Measurements from ENCODE around the gene RNASEH1. TPM values are rescaled to one million over a fixed set of nuclear protein-coding genes. Genes with fewer than 3 reads are reported as not detected.
A peak's percentile ranks its signal among the peaks of the same experiment; 100 is the strongest.
"Not testable (repeated sequence)": the region's sequence is repeated elsewhere in the genome, so short reads cannot be mapped to it uniquely, and the experiment has no call there.

Gene RNASEH1
- polyA plus RNA-seq, 4 donors: 5.1 to 16.4 (median 9.6) TPM

DNA sequence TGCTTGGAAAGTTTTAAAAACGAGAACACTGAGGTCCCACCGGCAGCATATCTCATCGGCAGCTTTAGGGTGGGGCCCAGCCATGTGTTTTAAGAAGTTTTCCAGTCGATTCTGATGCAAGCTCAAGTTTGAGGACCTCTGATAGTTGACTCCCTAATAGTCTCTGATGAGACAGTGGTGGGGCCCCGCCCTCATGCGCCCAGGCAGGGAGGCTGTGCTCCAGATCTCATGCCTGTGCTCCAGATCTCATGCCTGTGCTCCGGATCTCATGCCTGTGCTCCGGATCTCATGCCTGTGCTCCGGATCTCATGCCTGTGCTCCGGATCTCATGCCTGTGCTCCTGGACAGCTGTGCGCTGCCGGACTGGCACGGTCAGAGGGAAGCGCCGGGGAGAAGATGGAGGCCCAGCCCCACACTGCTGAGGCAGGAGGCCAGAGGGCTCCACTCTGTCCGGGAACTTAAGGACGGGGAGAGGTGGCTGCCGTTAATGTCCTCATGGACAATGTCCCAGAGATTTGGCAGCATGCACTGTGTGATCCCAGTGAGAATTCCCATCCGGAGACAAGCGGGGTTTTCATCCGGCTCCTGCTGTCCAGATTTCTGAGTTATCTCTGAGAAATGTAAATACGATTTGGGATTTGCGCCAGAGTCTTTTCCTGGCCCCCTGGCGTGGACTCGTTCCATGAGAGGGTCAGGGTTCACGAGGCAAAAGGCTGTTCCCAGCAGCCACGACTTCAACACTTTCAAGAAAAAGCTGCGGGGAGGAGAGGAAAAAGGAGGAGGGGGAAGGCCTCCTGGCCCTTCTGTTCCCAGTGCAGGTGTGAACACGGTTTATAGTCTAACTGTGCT, 27.4 kb upstream of the RNASEH1 start:
- Histone ChIP-seq H3K27me3 (ENCODE audit: control insufficient read depth in 3 of 3, insufficient read depth in 3 of 3, low read length in 3 of 3) (no peaks in the 10 kb centered on the region), H3K9me3 (ENCODE audit: control insufficient read depth in 2 of 2, insufficient read depth in 1 of 2, low read depth in 1 of 2, low read length in 1 of 2) (no peaks in the 10 kb centered on the region), H3K27ac (ENCODE audit: low read depth in 1 of 3, low read length in 2 of 3) (peak overlapping the region; percentile 28 to 58 (median 57)), H3K4me1 (ENCODE audit: control insufficient read depth in 3 of 3, insufficient read depth in 2 of 3, low read depth in 1 of 3, low read length in 2 of 3) (peaks cover 0 to 15% (median 0%) of the 10 kb centered on the region in 3 donors), H3K36me3 (ENCODE audit: control insufficient read depth in 3 of 3, insufficient read depth in 2 of 3, low read depth in 1 of 3, low read length in 3 of 3) (peaks cover 3 to 35% (median 7%) of the 10 kb centered on the region in 3 donors), H3K4me3 (ENCODE audit: low read depth in 1 of 3, low read length in 3 of 3) (peak overlapping the region in 1 of 3 donors; percentile 13)
- WGBS, 3 donors: 24 to 36% (median 29%) methylated on average over 29 of the region's 29 CpGs
- DNase-seq: peak; percentile 30 to 50
- no peak for FAIRE-seq

DNA sequence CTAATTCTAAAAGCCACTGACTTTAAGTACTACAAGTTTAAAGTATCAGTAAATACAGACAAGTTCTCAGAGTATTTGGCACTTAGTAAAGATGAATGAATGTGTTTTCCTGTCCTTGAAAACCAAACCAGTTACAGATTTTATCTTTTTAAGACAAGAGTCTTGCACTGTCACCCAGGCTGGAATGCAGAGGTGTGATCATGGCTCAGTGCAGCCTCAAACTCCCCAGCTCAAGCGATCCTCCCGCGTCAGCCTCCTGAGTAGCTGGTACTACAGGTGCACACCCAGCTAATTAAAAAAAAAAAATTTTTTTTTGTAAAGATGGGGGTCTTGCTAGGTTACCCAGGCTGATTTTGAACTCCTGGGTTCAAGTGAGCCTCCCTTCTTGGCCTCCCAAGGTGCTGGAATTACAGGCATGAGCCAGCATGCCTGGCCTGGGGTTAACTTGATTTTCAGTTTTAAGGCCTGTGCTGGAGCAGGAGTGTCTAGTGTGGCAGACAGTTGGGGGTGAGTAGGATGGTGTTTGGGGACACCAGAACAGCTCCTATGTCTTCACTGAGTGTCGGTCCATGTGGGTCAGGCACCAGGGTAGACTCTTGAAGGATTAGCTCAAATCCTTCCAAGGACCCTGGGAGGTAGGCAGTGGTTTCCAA, 26.6 kb upstream of the RNASEH1 start:
- 42 to 70% (median 43%) methylated on average over 4 of the region's 4 CpGs for WGBS, 3 donors
- H3K27me3 ChIP-seq (ENCODE audit: control insufficient read depth in 3 of 3, insufficient read depth in 3 of 3, low read length in 3 of 3): no peaks in the 10 kb centered on the region
- H3K4me1 ChIP-seq (ENCODE audit: control insufficient read depth in 3 of 3, insufficient read depth in 2 of 3, low read depth in 1 of 3, low read length in 2 of 3): peaks cover 0 to 15% (median 0%) of the 10 kb centered on the region in 3 donors
- no peak overlapping the region for H3K4me3 ChIP-seq (ENCODE audit: low read depth in 1 of 3, low read length in 3 of 3)
- H3K36me3 ChIP-seq (ENCODE audit: control insufficient read depth in 3 of 3, insufficient read depth in 2 of 3, low read depth in 1 of 3, low read length in 3 of 3): peaks cover 8 to 40% (median 14%) of the 10 kb centered on the region in 3 donors
- DNase-seq (no peak), FAIRE-seq (no peak)
- H3K9me3 ChIP-seq (ENCODE audit: control insufficient read depth in 2 of 2, insufficient read depth in 1 of 2, low read depth in 1 of 2, low read length in 1 of 2): no peaks in the 10 kb centered on the region
- H3K27ac ChIP-seq (ENCODE audit: low read depth in 1 of 3, low read length in 2 of 3): peak overlapping the region in 2 of 3 donors; percentile 57 to 58

DNA sequence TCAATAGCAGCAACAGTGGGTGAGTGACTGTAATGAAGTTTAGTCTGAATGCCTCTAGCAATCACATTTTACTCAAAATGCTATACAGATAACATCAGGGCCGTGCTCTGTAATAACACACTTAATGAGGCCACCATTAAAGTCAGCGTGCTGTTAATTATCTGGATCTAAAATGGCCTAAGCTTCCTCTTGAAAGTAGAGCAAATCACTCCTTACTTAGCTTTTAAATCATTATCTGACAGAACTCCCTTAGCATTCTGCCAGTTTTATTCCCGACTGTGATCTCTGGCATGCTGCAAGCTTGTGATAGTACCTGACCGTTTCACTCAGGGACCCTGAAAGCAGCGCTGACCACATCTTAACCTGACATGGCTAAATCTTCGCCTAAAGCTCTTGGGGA, 25.9 kb upstream of the RNASEH1 start:
- Histone ChIP-seq H3K36me3 (ENCODE audit: control insufficient read depth in 3 of 3, insufficient read depth in 2 of 3, low read depth in 1 of 3, low read length in 3 of 3) (peaks cover 8 to 40% (median 19%) of the 10 kb centered on the region in 3 donors), H3K27me3 (ENCODE audit: control insufficient read depth in 3 of 3, insufficient read depth in 3 of 3, low read length in 3 of 3) (no peaks in the 10 kb centered on the region), H3K27ac (ENCODE audit: low read depth in 1 of 3, low read length in 2 of 3) (peak overlapping the region in 2 of 3 donors; percentile 4 to 13), H3K4me1 (ENCODE audit: control insufficient read depth in 3 of 3, insufficient read depth in 2 of 3, low read depth in 1 of 3, low read length in 2 of 3) (peaks cover 0 to 15% (median under 1%) of the 10 kb centered on the region in 3 donors), H3K4me3 (ENCODE audit: low read depth in 1 of 3, low read length in 3 of 3) (no peak overlapping the region), H3K9me3 (ENCODE audit: control insufficient read depth in 2 of 2, insufficient read depth in 1 of 2, low read depth in 1 of 2, low read length in 1 of 2) (no peaks in the 10 kb centered on the region)
- DNase-seq (no peak), FAIRE-seq (no peak)
- 63 to 72% (median 71%) methylated on average over 6 of the region's 6 CpGs for WGBS, 3 donors

DNA sequence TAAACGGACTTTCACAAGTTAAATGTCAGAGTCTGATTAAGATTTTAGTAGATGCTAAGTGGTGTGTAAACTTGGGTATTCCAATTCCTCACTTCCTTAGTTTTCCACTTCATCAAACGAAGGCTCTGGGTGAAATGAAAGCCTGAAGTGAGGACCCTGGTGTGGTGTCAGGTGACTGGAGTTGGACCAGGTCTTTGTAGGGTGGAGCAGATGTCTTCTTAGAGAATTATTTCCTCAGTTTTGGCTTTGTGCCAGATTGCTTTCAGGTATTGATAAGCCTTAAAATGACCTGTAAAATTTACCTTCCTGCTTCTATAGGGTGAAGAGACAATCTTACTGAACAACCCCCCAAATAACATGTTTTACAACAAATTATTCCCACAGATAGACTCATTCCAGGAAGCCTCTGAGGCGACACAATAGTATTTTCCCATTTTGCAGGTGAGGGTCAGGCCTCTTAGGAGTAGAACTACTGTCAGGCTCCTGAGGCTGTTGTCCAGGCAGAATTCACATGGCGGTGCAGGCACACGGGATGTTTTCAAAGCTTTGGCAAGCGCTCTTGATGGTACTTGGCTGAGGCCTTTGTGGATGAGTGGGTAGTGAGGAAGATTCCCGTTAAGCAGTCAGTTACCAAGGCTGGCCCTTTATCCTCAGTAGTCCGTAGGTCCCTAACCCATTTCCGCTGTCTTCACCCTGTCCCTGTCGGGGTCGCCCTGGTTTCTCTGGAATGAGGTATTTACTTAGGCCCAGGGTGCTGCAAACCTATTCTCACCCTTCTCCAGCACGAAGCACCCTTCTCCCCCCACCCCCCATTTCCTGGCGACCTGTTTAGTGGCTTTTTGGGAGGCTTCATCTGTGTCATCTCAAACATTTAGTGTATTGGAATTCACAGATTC, 23.5 kb upstream of the RNASEH1 start:
- Histone ChIP-seq H3K4me1 (ENCODE audit: control insufficient read depth in 3 of 3, insufficient read depth in 2 of 3, low read depth in 1 of 3, low read length in 2 of 3) (peaks cover 2 to 16% (median 11%) of the 10 kb centered on the region in 3 donors), H3K9me3 (ENCODE audit: control insufficient read depth in 2 of 2, insufficient read depth in 1 of 2, low read depth in 1 of 2, low read length in 1 of 2) (no peaks in the 10 kb centered on the region), H3K27ac (ENCODE audit: low read depth in 1 of 3, low read length in 2 of 3) (no peak overlapping the region), H3K4me3 (ENCODE audit: low read depth in 1 of 3, low read length in 3 of 3) (no peak overlapping the region), H3K36me3 (ENCODE audit: control insufficient read depth in 3 of 3, insufficient read depth in 2 of 3, low read depth in 1 of 3, low read length in 3 of 3) (peaks cover 9 to 40% (median 31%) of the 10 kb centered on the region in 3 donors), H3K27me3 (ENCODE audit: control insufficient read depth in 3 of 3, insufficient read depth in 3 of 3, low read length in 3 of 3) (no peaks in the 10 kb centered on the region)
- WGBS, 3 donors: 82 to 87% (median 85%) methylated on average over 13 of the region's 13 CpGs
- FAIRE-seq: no peak
- DNase-seq: peak in 1 of 2 donors; percentile 30

DNA sequence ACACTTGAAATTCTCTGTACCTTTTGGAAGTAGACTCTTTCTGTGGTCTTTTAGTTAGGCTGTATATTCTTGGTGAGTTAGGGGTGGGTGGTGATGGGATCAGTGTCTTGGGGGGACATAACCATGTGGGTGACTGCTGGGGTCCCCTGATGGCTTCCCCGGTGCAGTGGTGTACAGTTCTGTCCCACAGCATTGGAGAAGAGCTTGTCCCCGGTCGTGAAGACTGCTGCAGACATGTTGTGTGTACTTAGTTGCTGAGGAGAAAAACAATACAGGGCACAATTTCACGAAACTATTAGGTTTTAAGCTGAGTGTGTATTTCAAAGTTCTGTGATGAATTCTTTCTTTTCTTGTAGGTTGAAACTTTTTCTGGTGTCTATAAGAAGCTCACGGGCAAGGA, 22.3 kb upstream of the RNASEH1 start:
- H3K27ac ChIP-seq (ENCODE audit: low read depth in 1 of 3, low read length in 2 of 3): no peak overlapping the region
- H3K4me1 ChIP-seq (ENCODE audit: control insufficient read depth in 3 of 3, insufficient read depth in 2 of 3, low read depth in 1 of 3, low read length in 2 of 3): peaks cover 2 to 12% (median 8%) of the 10 kb centered on the region in 3 donors
- peaks cover 11 to 37% (median 33%) of the 10 kb centered on the region in 3 donors for H3K36me3 ChIP-seq (ENCODE audit: control insufficient read depth in 3 of 3, insufficient read depth in 2 of 3, low read depth in 1 of 3, low read length in 3 of 3)
- no peaks in the 10 kb centered on the region for H3K9me3 ChIP-seq (ENCODE audit: control insufficient read depth in 2 of 2, insufficient read depth in 1 of 2, low read depth in 1 of 2, low read length in 1 of 2)
- 79% methylated on average over 5 of the region's 5 CpGs for WGBS, 3 donors
- DNase-seq (no peak), FAIRE-seq (no peak)
- no peaks in the 10 kb centered on the region for H3K27me3 ChIP-seq (ENCODE audit: control insufficient read depth in 3 of 3, insufficient read depth in 3 of 3, low read length in 3 of 3)
- H3K4me3 ChIP-seq (ENCODE audit: low read depth in 1 of 3, low read length in 3 of 3): no peak overlapping the region

DNA sequence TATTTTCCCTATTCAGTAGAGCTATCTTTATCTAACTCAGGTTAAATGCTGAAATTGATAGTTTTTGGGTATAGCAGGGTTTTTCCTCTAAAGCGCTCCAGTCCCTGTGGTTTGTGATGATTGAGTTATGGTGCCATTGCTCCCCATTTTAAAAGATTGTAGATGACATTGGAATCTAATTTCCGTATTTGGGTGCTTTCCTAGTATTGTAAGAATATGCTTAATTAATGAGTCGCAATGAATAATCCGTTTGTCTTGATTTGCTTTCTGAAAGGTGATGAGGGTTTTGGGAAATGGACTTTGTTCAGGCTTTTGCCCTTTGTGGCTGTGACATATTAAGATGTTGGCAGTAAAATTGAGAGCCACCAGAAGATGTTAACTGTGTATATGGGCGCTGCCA, 20.9 kb upstream of the RNASEH1 start:
- FAIRE-seq (no peak), DNase-seq (no peak)
- Histone ChIP-seq H3K27ac (ENCODE audit: low read depth in 1 of 3, low read length in 2 of 3) (peak overlapping the region in 1 of 3 donors; percentile 17), H3K9me3 (ENCODE audit: control insufficient read depth in 2 of 2, insufficient read depth in 1 of 2, low read depth in 1 of 2, low read length in 1 of 2) (no peaks in the 10 kb centered on the region), H3K36me3 (ENCODE audit: control insufficient read depth in 3 of 3, insufficient read depth in 2 of 3, low read depth in 1 of 3, low read length in 3 of 3) (peaks cover 8 to 30% (median 27%) of the 10 kb centered on the region in 3 donors), H3K4me1 (ENCODE audit: control insufficient read depth in 3 of 3, insufficient read depth in 2 of 3, low read depth in 1 of 3, low read length in 2 of 3) (peaks cover 2 to 12% (median 3%) of the 10 kb centered on the region in 3 donors), H3K27me3 (ENCODE audit: control insufficient read depth in 3 of 3, insufficient read depth in 3 of 3, low read length in 3 of 3) (no peaks in the 10 kb centered on the region), H3K4me3 (ENCODE audit: low read depth in 1 of 3, low read length in 3 of 3) (no peak overlapping the region)
- WGBS, 3 donors: 50 to 71% (median 54%) methylated on average over 5 of the region's 5 CpGs

DNA sequence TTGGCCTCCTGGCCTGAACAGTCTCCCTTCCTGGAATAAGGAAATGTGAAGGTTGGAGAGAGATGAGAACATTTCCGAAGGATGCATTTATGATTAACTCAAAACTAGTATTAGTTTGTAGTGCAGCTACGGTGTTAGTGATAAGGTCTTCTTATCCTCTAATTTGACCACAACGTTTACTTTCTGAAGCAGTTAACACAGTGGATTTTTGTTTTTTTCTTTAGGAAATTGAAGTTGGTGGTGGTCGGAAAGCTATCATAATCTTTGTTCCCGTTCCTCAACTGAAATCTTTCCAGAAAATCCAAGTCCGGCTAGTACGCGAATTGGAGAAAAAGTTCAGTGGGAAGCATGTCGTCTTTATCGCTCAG, 18.1 kb upstream of the RNASEH1 start:
- Histone ChIP-seq H3K27ac (ENCODE audit: low read depth in 1 of 3, low read length in 2 of 3) (peak overlapping the region in 2 of 3 donors; percentile 50 to 90), H3K4me1 (ENCODE audit: control insufficient read depth in 3 of 3, insufficient read depth in 2 of 3, low read depth in 1 of 3, low read length in 2 of 3) (peaks cover 2 to 12% (median 3%) of the 10 kb centered on the region in 3 donors), H3K36me3 (ENCODE audit: control insufficient read depth in 3 of 3, insufficient read depth in 2 of 3, low read depth in 1 of 3, low read length in 3 of 3) (peaks cover 8 to 26% (median 18%) of the 10 kb centered on the region in 3 donors), H3K4me3 (ENCODE audit: low read depth in 1 of 3, low read length in 3 of 3) (peak overlapping the region; percentile 68 to 83 (median 74))
- not testable (repeated sequence) for H3K9me3 ChIP-seq (ENCODE audit: control insufficient read depth in 2 of 2, insufficient read depth in 1 of 2, low read depth in 1 of 2, low read length in 1 of 2); DNase-seq; FAIRE-seq; H3K27me3 ChIP-seq (ENCODE audit: control insufficient read depth in 3 of 3, insufficient read depth in 3 of 3, low read length in 3 of 3)
- 55 to 59% (median 58%) methylated on average over 10 of the region's 10 CpGs for WGBS, 3 donors

Data from small intestine (tissue), 7 donors.